Ectodermal cell (in vitro differentiated cells): Measurements from ENCODE around the gene CHID1.

Source experiments
- H3K27ac ChIP-seq: 2 replicates; pipeline ENCODE4 v1.7.0; 2013; ENCODE audit warnings: mild to moderate bottlenecking, low read depth, low read length; ENCODE audit not compliant: insufficient read depth, poor library complexity, severe bottlenecking
- H3K27me3 ChIP-seq: 2 replicates; pipeline ENCODE4 v1.7.0; 2013; ENCODE audit warnings: mild to moderate bottlenecking, low read length; ENCODE audit not compliant: insufficient read depth, control insufficient read depth, poor library complexity, severe bottlenecking
- H3K36me3 ChIP-seq: one replicate; pipeline ENCODE4 v1.7.0; 2013; ENCODE audit warnings: low read length; ENCODE audit not compliant: control insufficient read depth, insufficient read depth
- H3K4me1 ChIP-seq: one replicate; pipeline ENCODE4 v1.7.0; 2013; ENCODE audit warnings: low read length; ENCODE audit not compliant: control insufficient read depth, insufficient read depth
- H3K4me3 ChIP-seq: 2 replicates; pipeline ENCODE4 v1.7.0; 2013; ENCODE audit warnings: low read depth, low read length, control low read depth; ENCODE audit not compliant: insufficient read depth
- H3K9me3 ChIP-seq: 2 replicates; pipeline ENCODE4 v1.7.0; 2013; ENCODE audit warnings: mild to moderate bottlenecking, low read length, moderate library complexity; ENCODE audit not compliant: control insufficient read depth
- WGBS, 2 experiments: methylation state at CpG; one replicate each; pipeline ENCODE4 v1.1.7; 2013; ENCODE audit warnings: missing lambda C conversion rate in 2 of 2; 5-methylcytosine and 5-hydroxymethylcytosine counted together

CHID1 gene

DNA sequence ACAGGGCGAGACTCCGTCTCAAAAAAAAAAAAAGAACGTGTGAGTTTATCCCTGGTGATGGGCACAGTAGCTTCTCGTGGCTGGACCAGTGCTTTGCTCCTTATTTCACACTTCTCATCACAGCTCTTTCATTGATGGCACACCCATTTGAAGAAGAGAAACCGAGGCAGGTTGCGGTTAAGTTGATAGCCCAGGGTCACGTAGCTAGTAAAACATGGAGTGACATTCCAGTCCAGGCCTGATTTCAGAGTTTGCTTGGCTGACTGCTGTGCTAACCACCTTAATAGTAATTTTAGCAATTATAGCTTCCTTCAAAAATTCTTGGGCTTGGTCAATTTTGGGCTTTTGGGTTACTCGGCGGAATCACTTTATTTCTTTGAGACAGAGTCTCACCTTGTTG is 40.9 kb upstream of the CHID1 start:
- H3K4me3 ChIP-seq = no peak overlapping the region
- no peaks in the 10 kb centered on the region for H3K27me3 ChIP-seq
- H3K27ac ChIP-seq = no peak overlapping the region
- no peaks in the 10 kb centered on the region for H3K9me3 ChIP-seq
- 95% methylated on average over 9 of the region's 9 CpGs for WGBS, 2 experiments
- peaks cover 25% of the 10 kb centered on the region for H3K4me1 ChIP-seq
- H3K36me3 ChIP-seq = no peaks in the 10 kb centered on the region

DNA sequence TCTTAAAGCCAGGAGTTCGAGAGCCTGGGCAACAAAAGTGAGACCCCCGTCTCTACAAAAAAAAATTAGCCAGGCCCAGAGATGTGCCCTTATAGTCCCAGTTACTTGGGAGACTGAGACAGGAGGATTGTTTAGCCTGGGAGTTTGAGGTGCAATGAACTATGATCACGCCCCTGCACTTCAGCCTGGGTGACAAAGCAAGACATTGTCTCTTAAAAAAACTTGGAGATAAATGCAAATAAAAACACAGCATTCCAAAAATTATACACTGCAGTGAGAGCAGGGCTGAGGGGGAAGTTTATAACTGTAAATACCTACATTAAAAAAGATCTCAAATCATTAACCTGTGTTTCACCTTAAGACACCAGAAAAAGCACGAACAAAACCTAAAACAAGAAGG is 37.1 kb upstream of the CHID1 start:
- no peaks in the 10 kb centered on the region for H3K9me3 ChIP-seq
- WGBS, 2 experiments = 96 to 98% methylated on average over 4 of the region's 4 CpGs
- H3K4me1 ChIP-seq = peaks cover 44% of the 10 kb centered on the region
- no peak overlapping the region for H3K27ac ChIP-seq
- no peak overlapping the region for H3K4me3 ChIP-seq
- no peaks in the 10 kb centered on the region for H3K27me3 ChIP-seq
- no peaks in the 10 kb centered on the region for H3K36me3 ChIP-seq

DNA sequence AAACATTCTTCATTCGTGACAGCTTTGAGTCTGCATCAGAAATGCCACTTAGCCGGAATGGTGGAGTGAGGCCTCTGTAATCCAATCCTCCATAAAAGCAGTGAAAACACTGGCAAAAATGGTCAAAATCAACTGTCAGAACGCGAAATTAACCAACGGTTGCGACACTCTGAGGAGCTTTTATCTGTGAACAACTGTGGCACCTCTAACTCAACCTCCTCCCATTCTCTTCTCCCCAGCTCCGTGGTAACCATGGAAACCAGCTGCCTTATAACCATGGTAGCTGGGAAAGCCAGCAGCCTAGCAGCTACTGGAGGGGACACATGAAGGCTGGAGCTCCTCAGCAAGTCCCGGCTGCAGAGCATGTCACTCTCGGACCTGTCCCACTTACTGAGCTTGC is 35.4 kb upstream of the CHID1 start:
- no peak overlapping the region for H3K4me3 ChIP-seq
- WGBS, 2 experiments = 48 to 49% methylated on average over 9 of the region's 9 CpGs
- H3K27me3 ChIP-seq = no peaks in the 10 kb centered on the region
- H3K27ac ChIP-seq = peak overlapping the region; percentile 20
- no peaks in the 10 kb centered on the region for H3K9me3 ChIP-seq
- peaks cover 43% of the 10 kb centered on the region for H3K4me1 ChIP-seq
- no peaks in the 10 kb centered on the region for H3K36me3 ChIP-seq

DNA sequence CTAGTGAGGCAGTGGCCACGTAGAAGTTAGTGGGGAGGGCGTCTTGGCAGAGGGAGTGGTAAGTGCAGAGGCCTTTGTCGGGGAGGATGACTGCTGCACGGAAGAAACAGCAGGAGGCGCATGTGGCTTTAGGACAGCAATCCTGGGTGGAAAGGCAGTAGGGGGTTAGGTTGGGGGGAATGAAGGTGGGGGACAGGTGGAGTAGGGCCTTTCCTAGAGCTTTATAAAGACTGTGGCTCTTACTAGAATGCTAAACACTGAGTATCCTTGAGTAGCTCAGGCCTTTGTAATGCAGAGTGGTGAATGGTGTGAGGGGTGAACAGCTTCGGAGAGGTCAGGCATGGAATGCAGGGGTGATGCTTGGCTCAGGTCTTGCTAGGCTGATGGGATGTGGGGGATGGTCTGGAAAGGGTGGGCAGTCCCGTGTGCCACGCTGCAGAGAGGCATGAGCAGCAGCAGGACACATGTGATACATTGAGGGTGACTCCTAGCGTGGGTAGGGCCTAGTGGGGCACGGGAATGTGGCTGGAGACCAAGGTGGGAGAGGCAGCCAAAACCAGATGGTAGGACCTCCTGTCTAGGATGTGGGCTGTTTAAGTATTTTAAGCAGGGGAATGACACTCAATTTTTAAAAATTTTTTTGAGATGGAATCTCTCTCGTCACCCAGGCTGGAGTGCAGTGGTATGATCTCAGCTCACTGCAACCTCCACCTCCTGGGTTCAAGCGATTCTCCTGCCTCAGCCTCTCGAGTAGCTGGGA is 34.3 kb upstream of the CHID1 start:
- H3K4me3 ChIP-seq = no peak overlapping the region

DNA sequence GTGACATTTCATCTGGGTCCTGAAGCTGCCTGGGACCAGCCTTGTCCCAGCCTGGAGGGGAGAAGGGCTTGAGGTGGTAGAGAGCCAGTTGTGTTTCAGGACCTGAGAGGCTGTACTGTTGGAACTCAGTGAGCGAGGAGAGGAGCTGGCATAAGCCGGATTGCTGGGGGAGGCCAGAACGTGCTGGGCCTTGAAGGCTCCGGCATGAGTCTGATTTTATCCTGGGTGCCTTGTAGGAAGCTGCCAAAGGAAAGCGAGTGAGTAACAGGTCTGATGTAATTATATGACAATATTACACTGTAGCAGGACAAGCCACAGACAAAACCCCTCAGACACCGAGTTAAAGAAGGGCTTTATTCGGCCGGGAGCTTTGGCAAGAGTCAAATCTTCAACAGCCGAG is 32.2 kb upstream of the CHID1 start:
- H3K9me3 ChIP-seq = no peaks in the 10 kb centered on the region
- WGBS, 2 experiments = 85 to 88% methylated on average over 8 to 9 of the region's 9 CpGs
- no peak overlapping the region for H3K4me3 ChIP-seq
- H3K36me3 ChIP-seq = no peaks in the 10 kb centered on the region
- H3K27me3 ChIP-seq = no peaks in the 10 kb centered on the region
- H3K4me1 ChIP-seq = peaks cover 53% of the 10 kb centered on the region
- H3K27ac ChIP-seq = peak overlapping the region; percentile 3

More for the DNA sequence above, 34.3 kb upstream of the CHID1 start:
- H3K27ac ChIP-seq = peak overlapping the region; percentile 89
- H3K9me3 ChIP-seq = no peaks in the 10 kb centered on the region
- WGBS, 2 experiments = 27% methylated on average over 13 of the region's 13 CpGs
- H3K36me3 ChIP-seq = no peaks in the 10 kb centered on the region
- H3K27me3 ChIP-seq = no peaks in the 10 kb centered on the region
- peaks cover 53% of the 10 kb centered on the region for H3K4me1 ChIP-seq

DNA sequence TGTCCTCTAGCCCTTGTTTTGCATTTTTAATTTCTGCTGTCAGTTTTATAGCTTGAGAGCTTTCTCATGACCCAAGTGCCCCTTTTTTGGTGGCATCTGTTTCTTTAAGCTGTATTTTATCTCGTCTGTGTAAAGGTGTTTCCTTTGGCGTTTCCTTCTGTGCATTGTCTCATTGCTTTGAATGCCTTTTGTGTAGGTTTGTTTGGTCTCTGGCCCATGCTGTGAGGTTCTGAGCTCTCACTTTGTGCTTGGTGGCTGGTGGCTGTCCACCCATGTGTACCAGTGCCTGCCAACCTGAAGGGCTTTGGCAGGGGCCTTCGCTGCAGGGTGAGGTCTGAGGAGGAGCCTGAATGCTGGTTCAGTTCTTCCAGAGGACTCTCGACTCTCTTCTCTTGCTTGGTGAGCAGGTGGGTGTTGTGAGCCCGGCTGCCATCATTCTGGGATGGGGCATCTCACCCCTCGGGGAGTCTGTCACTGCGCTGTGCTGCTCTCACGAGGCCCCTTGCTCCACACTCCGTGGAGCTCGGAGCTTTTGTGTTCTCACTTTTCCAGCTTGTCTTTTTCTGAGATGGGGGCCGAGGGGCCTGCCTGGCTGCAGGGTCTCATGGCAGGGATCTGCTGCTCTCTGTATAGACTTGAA is 30.0 kb upstream of the CHID1 start:
- H3K4me1 ChIP-seq = peaks cover 39% of the 10 kb centered on the region
- no peak overlapping the region for H3K4me3 ChIP-seq
- no peaks in the 10 kb centered on the region for H3K27me3 ChIP-seq
- WGBS, 2 experiments = 44 to 45% methylated on average over 11 of the region's 11 CpGs
- no peaks in the 10 kb centered on the region for H3K36me3 ChIP-seq
- no peaks in the 10 kb centered on the region for H3K9me3 ChIP-seq
- peak overlapping the region; percentile 33 for H3K27ac ChIP-seq

DNA sequence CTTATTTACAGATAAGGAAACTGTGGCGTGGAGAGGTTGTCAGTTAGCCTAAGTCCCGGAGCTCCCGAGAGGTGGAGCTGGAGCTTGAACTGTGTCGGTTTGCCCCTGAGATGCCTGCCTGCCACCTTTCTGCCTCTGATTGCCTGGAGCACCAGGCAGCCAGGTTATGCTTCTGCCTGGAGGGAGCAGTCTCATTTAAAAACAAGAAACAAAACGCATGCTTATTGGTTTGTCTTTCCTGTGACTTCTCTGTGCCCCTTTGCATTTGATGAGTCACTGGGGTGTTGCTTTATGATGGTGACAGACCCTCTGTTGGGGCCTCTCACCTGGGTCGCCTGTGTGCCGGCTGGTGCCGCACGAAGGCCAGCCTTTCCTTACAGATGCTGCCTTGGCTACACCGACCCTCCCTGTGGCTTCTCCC is 27.2 kb upstream of the CHID1 start:
- no peaks in the 10 kb centered on the region for H3K27me3 ChIP-seq
- no peaks in the 10 kb centered on the region for H3K36me3 ChIP-seq
- no peak overlapping the region for H3K27ac ChIP-seq
- 72% methylated on average over 10 of the region's 10 CpGs for WGBS, 2 experiments
- H3K4me3 ChIP-seq = no peak overlapping the region
- H3K4me1 ChIP-seq = peaks cover 28% of the 10 kb centered on the region
- no peaks in the 10 kb centered on the region for H3K9me3 ChIP-seq

DNA sequence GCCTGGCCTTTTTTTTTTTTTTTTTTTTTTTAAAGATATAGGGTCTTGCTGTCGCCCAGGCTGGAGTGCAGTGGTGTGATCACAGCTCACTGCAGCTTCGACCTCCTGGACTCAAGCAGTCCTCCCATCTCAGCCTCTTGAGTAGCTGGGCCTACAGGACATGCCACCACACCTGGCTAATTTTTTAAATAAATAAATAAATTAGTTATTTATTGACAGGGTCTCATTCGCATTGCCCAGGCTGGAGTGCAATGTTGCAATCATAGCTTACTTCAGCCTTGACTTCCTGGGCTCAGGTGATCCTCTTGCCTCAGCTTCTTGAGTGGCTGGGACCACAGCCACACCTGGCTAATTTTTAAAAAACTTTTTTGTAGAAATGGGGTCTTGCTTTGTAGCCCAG is 25.6 kb upstream of the CHID1 start:
- Histone ChIP-seq H3K9me3 (no peaks in the 10 kb centered on the region), H3K27me3 (no peaks in the 10 kb centered on the region), H3K4me1 (peaks cover 20% of the 10 kb centered on the region), H3K36me3 (no peaks in the 10 kb centered on the region), H3K4me3 (no peak overlapping the region), H3K27ac (no peak overlapping the region)
- WGBS, 2 experiments = 93 to 96% methylated on average over 3 of the region's 3 CpGs

DNA sequence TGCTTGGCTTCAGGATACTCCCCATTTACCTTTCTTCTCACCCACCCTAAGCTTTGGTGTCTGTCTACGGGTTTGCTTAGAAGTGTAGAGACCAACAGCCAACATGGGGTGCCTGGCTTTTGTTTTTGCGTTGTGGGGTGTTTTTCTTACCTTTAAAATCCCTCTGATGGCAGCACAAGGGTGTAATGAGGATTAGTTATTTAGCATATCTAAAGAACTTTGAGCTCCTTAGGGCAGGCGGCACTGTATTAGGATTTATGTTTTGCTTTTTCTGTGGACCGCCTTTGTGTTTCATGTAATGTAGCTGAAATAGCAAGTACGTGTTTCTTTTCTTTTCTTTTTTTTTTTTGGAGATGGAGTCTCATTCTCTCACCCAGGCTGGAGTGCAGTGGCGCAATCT is 23.9 kb upstream of the CHID1 start:
- H3K4me3 ChIP-seq = no peak overlapping the region
- WGBS, 2 experiments = 29 to 42% methylated on average over 6 of the region's 6 CpGs
- H3K9me3 ChIP-seq = no peaks in the 10 kb centered on the region
- H3K27ac ChIP-seq = no peak overlapping the region
- H3K4me1 ChIP-seq = peaks cover 9% of the 10 kb centered on the region
- H3K27me3 ChIP-seq = no peaks in the 10 kb centered on the region
- no peaks in the 10 kb centered on the region for H3K36me3 ChIP-seq

DNA sequence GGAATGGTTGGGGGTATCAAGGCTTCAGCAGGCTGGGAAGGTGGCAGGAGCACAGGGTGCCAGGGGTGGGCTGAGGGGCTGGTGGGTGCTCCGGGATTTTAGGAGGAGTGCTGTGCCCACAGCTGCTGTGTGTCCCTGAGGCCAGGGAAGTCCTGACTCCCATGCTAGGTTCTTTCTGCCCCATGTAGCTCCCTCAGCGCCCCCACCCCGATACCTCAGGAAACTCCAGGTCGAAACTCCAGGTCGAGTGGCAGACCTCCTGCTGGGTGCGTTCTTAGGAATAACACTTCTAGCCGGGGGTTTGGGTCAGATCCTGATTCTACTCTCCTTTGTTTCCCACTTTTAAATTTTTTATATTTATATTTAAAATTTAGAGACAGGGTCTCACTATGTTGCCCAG is 23.3 kb upstream of the CHID1 start:
- no peaks in the 10 kb centered on the region for H3K27me3 ChIP-seq
- no peak overlapping the region for H3K27ac ChIP-seq
- WGBS, 2 experiments = 47 to 50% methylated on average over 7 of the region's 7 CpGs
- H3K9me3 ChIP-seq = no peaks in the 10 kb centered on the region
- no peak overlapping the region for H3K4me3 ChIP-seq
- H3K4me1 ChIP-seq = peaks cover 9% of the 10 kb centered on the region
- H3K36me3 ChIP-seq = no peaks in the 10 kb centered on the region
